ENCODE results near the gene NTF3. TPM values are rescaled to one million over a fixed set of nuclear protein-coding genes. Genes with fewer than 3 reads are reported as not detected.
A peak's percentile ranks its signal among the peaks of the same experiment; 100 is the strongest.

The NTF3 gene
- total and polyA plus RNA-seq, 2 donors (not counting 1 experiment from before 2014, with no cell fraction given), result 5.9 to 12.5 TPM

DNA sequence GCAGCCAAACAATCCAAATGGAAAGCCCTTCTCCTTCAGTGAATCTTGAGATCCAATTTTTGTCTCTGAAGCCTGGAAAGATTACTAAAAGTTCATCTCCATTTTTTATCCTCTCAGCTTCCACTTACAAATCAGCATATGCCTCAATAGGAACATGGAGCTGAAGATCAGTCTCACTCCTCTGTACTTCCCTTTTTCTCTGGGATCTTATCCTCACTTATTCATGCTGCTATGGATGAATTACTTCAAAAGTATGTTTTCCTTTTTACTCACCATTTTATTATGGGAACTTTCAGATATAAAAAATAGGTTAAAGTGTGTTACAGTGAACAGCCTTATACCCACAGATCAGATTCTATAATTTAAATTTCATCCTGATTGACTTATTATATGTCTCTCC lies 14.4 kb upstream of the NTF3 start:
- no peak overlapping the region for H2AFZ ChIP-seq (ENCODE audit: low read length)
- H3K27me3 ChIP-seq (ENCODE audit: control insufficient read depth, insufficient read depth, low read length), result no peaks in the 10 kb centered on the region
- no peak overlapping the region for H3K4me2 ChIP-seq (ENCODE audit: extremely low read depth, insufficient read depth, low read length)
- no peaks in the 10 kb centered on the region for H3K79me2 ChIP-seq (ENCODE audit: control insufficient read depth, insufficient read depth, low read length)
- no peaks in the 10 kb centered on the region for H3K4me1 ChIP-seq (ENCODE audit: control insufficient read depth, extremely low read depth, insufficient read depth, low read length)
- peak in 1 of 2 donors; percentile 48 for DNase-seq (ENCODE audit: low read depth in 2 of 2)
- no peaks in the 10 kb centered on the region for H4K20me1 ChIP-seq (ENCODE audit: control insufficient read depth, extremely low read depth, insufficient read depth, low read length)
- no peak for TF ChIP-seq EZH2 (IDR thresholded peaks at IDR 0.05; ENCODE audit: low read length, missing control alignments)
- H3K36me3 ChIP-seq (ENCODE audit: control insufficient read depth, insufficient read depth, low read length), result no peaks in the 10 kb centered on the region
- H3K27ac ChIP-seq (ENCODE audit: insufficient read depth, low read length), result no peak overlapping the region
- no peak overlapping the region for H3K9ac ChIP-seq (ENCODE audit: insufficient read depth, low read length)
- H3K9me3 ChIP-seq (ENCODE audit: control insufficient read depth, insufficient read depth, low read depth, low read length), result no peaks in the 10 kb centered on the region
- H3K4me3 ChIP-seq (replicated peaks in 1 of 4; ENCODE audit: control extremely low read depth in 1 of 4, insufficient read depth in 1 of 4, low read depth in 3 of 4, low read length in 4 of 4), result no peak overlapping the region

GRCh38 chr12:5428332-5429221 lies 3.3 kb upstream of the NTF3 start:
- Histone ChIP-seq H3K27ac (ENCODE audit: insufficient read depth, low read length) (no peak overlapping the region), H3K79me2 (ENCODE audit: control insufficient read depth, insufficient read depth, low read length) (peaks cover 12% of the 10 kb centered on the region), H4K20me1 (ENCODE audit: control insufficient read depth, extremely low read depth, insufficient read depth, low read length) (no peaks in the 10 kb centered on the region), H3K27me3 (ENCODE audit: control insufficient read depth, insufficient read depth, low read length) (peaks cover 9% of the 10 kb centered on the region), H3K4me3 (replicated peaks in 1 of 4; ENCODE audit: control extremely low read depth in 1 of 4, insufficient read depth in 1 of 4, low read depth in 3 of 4, low read length in 4 of 4) (no peak overlapping the region), H2AFZ (ENCODE audit: low read length) (no peak overlapping the region), H3K4me2 (ENCODE audit: extremely low read depth, insufficient read depth, low read length) (peak overlapping the region; percentile 1), H3K9ac (ENCODE audit: insufficient read depth, low read length) (no peak overlapping the region), H3K4me1 (ENCODE audit: control insufficient read depth, extremely low read depth, insufficient read depth, low read length) (peaks cover 4% of the 10 kb centered on the region), H3K36me3 (ENCODE audit: control insufficient read depth, insufficient read depth, low read length) (no peaks in the 10 kb centered on the region), H3K9me3 (ENCODE audit: control insufficient read depth, insufficient read depth, low read depth, low read length) (no peaks in the 10 kb centered on the region)
- TF ChIP-seq, protein P1, sequence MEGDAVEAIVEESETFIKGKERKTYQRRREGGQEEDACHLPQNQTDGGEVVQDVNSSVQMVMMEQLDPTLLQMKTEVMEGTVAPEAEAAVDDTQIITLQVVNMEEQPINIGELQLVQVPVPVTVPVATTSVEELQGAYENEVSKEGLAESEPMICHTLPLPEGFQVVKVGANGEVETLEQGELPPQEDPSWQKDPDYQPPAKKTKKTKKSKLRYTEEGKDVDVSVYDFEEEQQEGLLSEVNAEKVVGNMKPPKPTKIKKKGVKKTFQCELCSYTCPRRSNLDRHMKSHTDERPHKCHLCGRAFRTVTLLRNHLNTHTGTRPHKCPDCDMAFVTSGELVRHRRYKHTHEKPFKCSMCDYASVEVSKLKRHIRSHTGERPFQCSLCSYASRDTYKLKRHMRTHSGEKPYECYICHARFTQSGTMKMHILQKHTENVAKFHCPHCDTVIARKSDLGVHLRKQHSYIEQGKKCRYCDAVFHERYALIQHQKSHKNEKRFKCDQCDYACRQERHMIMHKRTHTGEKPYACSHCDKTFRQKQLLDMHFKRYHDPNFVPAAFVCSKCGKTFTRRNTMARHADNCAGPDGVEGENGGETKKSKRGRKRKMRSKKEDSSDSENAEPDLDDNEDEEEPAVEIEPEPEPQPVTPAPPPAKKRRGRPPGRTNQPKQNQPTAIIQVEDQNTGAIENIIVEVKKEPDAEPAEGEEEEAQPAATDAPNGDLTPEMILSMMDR (conservative IDR thresholded peaks at IDR 0.05 in 1 of 2, IDR thresholded peaks at IDR 0.05 in 1 of 2; ENCODE audit: low read depth in 1 of 2, low read length in 2 of 2), result peak; percentile 54 to 70
- no peak for TF ChIP-seq EZH2 (IDR thresholded peaks at IDR 0.05; ENCODE audit: low read length, missing control alignments)
- DNase-seq (ENCODE audit: low read depth in 2 of 2), result peak; percentile 23 to 58

DNA sequence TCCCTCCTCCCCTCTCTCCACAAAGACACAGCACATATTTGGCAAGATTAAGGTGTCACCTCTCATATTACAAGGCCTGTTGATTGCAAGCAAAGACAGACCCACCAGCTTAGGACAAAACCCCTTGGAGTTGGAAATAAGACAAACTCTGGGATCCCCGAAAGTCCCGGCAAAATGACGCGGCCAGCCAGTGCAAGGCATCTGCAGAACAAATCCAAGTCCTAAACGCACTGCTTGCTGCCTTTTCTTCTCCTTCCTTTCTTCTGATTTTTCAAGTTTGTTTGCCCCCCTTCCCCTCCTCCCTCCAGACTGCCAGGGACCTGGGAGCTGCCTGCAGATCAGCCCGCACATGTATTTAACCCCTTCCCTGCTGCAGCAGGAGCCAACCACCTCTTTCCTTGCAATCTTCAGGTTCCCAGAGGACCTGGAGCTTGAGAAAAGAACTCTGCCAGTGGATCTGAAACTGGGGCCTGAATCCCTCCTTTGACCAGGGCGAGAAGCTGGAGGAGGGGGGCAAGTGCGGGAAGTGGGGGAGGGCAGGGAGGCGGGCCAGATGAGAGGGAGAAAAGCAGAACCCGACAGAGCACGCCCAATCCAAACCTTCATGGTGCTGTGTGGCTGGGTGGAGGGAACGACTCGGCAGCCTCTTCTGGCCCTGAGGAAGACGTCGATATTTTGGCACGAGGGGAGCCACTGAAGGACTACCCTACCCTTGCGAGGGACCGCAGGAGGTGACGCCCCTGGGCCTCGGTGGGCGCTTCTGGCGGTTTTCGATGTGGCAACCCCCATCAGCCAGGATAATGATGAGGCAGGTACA lies 2.0 kb upstream of the NTF3 start:
- peaks cover 23% of the 10 kb centered on the region for H3K79me2 ChIP-seq (ENCODE audit: control insufficient read depth, insufficient read depth, low read length)
- no peaks in the 10 kb centered on the region for H3K9me3 ChIP-seq (ENCODE audit: control insufficient read depth, insufficient read depth, low read depth, low read length)
- H2AFZ ChIP-seq (ENCODE audit: low read length), result no peak overlapping the region
- no peak for DNase-seq (ENCODE audit: low read depth in 2 of 2)
- peak overlapping the region in 2 of 4 experiments; percentile 35 to 79 for H3K4me3 ChIP-seq (replicated peaks in 1 of 4; ENCODE audit: control extremely low read depth in 1 of 4, insufficient read depth in 1 of 4, low read depth in 3 of 4, low read length in 4 of 4)
- TF ChIP-seq, protein P1 (conservative IDR thresholded peaks at IDR 0.05 in 1 of 2, IDR thresholded peaks at IDR 0.05 in 1 of 2; ENCODE audit: low read depth in 1 of 2, low read length in 2 of 2), result no peak
- TF ChIP-seq EZH2 (IDR thresholded peaks at IDR 0.05; ENCODE audit: low read length, missing control alignments), result no peak
- peaks cover 4% of the 10 kb centered on the region for H3K4me1 ChIP-seq (ENCODE audit: control insufficient read depth, extremely low read depth, insufficient read depth, low read length)
- peak overlapping the region; percentile 93 for H3K4me2 ChIP-seq (ENCODE audit: extremely low read depth, insufficient read depth, low read length)
- H3K36me3 ChIP-seq (ENCODE audit: control insufficient read depth, insufficient read depth, low read length), result no peaks in the 10 kb centered on the region
- H3K27ac ChIP-seq (ENCODE audit: insufficient read depth, low read length), result no peak overlapping the region
- H3K27me3 ChIP-seq (ENCODE audit: control insufficient read depth, insufficient read depth, low read length), result peaks cover 9% of the 10 kb centered on the region
- no peaks in the 10 kb centered on the region for H4K20me1 ChIP-seq (ENCODE audit: control insufficient read depth, extremely low read depth, insufficient read depth, low read length)
- H3K9ac ChIP-seq (ENCODE audit: insufficient read depth, low read length), result no peak overlapping the region
